GM18498 (cell line): Measurements from ENCODE around the gene SGPP1.
A peak's percentile ranks its signal among the peaks of the same experiment; 100 is the strongest.
"Not testable (repeated sequence)": the region's sequence is repeated elsewhere in the genome, so short reads cannot be mapped to it uniquely, and the experiment has no call there.

Source experiments
- ATAC-seq: cut with Tn5 transposase; IDR thresholded peaks from one replicate; pipeline ENCODE4 v1.9.1; 2021; ENCODE audit warnings: mild to moderate bottlenecking, moderate library complexity; ENCODE audit not compliant: unreplicated experiment

Gene SGPP1

GRCh38 chr14:63641473-63642228, 86.2 kb downstream of the SGPP1 start, which contains the start of gene WDR89:
TSS of gene WDR89 (minus strand) at chr14:63641871. CDS start at chr14:63599942, 41,929 bp downstream.
- ATAC-seq = peak; percentile 86

GRCh38 chr14:63638493-63638892, 89.4 kb downstream of the SGPP1 start:
- no peak for ATAC-seq

- not testable (repeated sequence) for ATAC-seq
Measured at GRCh38 chr14:63636094-63636635, 91.7 kb downstream of the SGPP1 start.
